HAP-1 (cell line): Measurements from ENCODE around the gene BPIFA2.
"Not testable (repeated sequence)": the region's sequence is repeated elsewhere in the genome, so short reads cannot be mapped to it uniquely, and the experiment has no call there.

Experiments
- DNase-seq, 2 experiments: peaks; one replicate each; pipeline ENCODE4 v3.0.0-alpha.2; 2016 to 2020; ENCODE audit warnings: low spot score in 2 of 2
- H3K27me3 ChIP-seq: fragments of 250-450 bp; sonication (Bioruptor Pico); 2 replicates; pipeline ENCODE4 v1.5.1; 2020; ENCODE audit warnings: low read depth, mild to moderate bottlenecking, moderate library complexity
- H3K36me3 ChIP-seq: fragments of 250-450 bp; sonication (Bioruptor Pico); replicated peaks from 2 replicates; pipeline ENCODE4 v1.5.1; 2020; ENCODE audit warnings: mild to moderate bottlenecking
- H3K4me1 ChIP-seq: fragments of 250-450 bp; sonication (Bioruptor Pico); 2 replicates; pipeline ENCODE4 v1.5.1; 2020; ENCODE audit warnings: mild to moderate bottlenecking
- H3K4me3 ChIP-seq: fragments of 250-450 bp; sonication (Bioruptor Pico); 2 replicates; pipeline ENCODE4 v1.5.1; 2020; ENCODE audit warnings: mild to moderate bottlenecking, moderate library complexity
- H3K9me3 ChIP-seq: fragments of 250-450 bp; sonication (Bioruptor Pico); 2 replicates; pipeline ENCODE4 v1.5.1; 2020; ENCODE audit warnings: mild to moderate bottlenecking, moderate library complexity
- in situ Hi-C: fragments of 300-500 bp; cut with MboI; formaldehyde crosslinking; loops from 3 replicates; pipeline ENCODE4 v1.14.3; 2020; ENCODE audit warnings: low sequenced_read_pairs, inconsistent platforms, mixed read lengths

The BPIFA2 gene, protein sequence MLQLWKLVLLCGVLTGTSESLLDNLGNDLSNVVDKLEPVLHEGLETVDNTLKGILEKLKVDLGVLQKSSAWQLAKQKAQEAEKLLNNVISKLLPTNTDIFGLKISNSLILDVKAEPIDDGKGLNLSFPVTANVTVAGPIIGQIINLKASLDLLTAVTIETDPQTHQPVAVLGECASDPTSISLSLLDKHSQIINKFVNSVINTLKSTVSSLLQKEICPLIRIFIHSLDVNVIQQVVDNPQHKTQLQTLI

DNA sequence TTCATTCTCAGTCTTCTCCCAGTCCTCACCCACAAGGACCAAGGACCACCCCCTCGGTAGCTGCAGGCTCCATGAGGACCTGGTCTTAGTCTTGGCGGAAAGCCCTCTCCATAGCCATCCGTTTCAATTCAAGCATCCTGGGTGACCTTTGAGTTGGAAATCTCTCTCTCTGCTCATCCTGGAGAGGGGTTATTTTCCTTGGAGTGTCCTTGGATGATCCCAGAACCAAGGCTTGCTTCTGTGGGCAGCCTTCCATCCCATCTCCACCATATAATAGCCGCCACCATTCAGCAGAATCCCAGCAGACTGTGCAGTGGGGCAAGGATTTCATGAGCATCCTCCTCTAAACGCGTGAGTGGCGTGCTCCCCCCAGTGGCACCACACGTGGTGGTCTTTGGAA lies at the start of gene BPIFA2:
Gene BPIFA2 (plus strand): TSS at position 301 of the 400 bp plus-strand sequence. CDS start 987 bp downstream, outside the sequence.
- no peaks in the 10 kb centered on the region for H3K4me1 ChIP-seq
- H3K9me3 ChIP-seq = peaks cover 5% of the 10 kb centered on the region
- no peak for DNase-seq
- in situ Hi-C loops = no loop called here
- no peak within 1 kb of the TSS for H3K4me3 ChIP-seq
- H3K27me3 ChIP-seq = no peaks in the 10 kb centered on the region
- H3K36me3 ChIP-seq = no peaks in the 10 kb centered on the region

DNA sequence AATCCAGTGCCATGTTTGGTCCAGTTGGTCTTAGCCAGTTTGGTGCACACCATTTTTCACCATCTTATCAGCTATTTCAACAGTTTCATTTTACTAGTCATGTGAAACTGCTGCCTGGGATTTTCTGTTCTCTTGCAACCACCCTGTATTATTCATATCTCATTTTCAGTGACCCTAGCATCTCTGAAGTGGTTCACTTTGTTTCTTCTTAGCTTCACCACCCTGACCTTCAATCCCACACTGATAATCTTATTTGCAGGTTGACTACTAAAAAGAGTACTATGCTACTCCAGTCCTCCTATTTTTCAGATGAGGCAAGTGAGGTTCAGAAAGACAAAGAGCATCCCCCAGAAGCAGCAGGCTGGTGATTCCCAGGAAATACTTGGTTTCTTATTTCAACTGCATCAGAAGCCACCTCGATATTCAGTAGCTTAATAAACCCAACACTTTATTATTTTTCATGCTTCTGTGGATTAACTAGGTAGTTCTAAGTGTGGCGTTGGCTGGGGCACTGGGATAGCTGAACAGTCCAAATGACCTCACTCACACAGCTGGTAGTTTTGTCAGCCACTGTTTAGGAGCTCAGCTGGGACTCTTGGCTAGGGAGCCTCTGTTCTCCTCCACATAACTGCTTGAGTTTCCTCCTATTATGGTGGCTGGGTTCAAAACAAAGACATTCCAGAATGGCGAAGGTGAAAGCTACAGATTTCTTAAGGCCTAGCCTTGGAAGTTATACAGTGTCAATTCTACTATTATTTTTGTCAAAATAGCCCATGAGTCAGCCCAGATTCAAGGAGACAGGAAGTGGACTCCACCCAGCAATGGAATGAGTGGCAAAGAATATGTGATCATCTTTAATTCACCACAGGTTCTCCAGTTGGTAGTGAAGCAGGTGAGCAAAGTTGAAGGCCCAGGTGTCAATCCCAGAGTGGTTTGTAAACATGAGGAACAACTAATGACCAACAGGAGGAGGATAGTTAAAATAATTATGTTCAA lies 47.9 kb upstream of the BPIFA2 start:
- no peaks in the 10 kb centered on the region for H3K9me3 ChIP-seq
- DNase-seq = no peak
- no peaks in the 10 kb centered on the region for H3K36me3 ChIP-seq
- no peaks in the 10 kb centered on the region for H3K27me3 ChIP-seq
- H3K4me3 ChIP-seq = no peak overlapping the region
- in situ Hi-C loops = no loop called here
- no peaks in the 10 kb centered on the region for H3K4me1 ChIP-seq

DNA sequence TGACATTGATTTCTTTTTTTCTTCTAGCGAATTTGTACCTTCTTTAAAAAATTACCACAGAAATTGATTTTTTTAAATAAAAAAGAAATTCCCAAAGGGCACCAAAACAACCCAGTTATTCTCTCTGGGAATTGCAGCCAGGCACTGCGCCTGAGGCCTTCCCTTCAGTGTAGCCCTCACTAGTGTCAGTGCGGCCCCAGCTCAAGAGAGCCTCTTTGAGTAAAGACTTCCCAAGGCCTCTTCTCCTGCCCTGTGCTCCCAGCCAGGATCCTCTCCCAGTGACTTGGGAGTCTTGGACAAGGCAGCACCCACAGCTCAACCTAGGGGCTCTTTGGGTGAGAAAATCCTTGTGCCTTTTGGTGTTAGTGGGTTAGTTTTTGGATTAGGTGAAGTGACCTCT lies 47.0 kb upstream of the BPIFA2 start:
- Histone ChIP-seq H3K36me3 (no peaks in the 10 kb centered on the region), H3K27me3 (no peaks in the 10 kb centered on the region), H3K4me3 (no peak overlapping the region), H3K4me1 (no peaks in the 10 kb centered on the region), H3K9me3 (no peaks in the 10 kb centered on the region)
- no peak for DNase-seq
- in situ Hi-C loops = no loop called here

DNA sequence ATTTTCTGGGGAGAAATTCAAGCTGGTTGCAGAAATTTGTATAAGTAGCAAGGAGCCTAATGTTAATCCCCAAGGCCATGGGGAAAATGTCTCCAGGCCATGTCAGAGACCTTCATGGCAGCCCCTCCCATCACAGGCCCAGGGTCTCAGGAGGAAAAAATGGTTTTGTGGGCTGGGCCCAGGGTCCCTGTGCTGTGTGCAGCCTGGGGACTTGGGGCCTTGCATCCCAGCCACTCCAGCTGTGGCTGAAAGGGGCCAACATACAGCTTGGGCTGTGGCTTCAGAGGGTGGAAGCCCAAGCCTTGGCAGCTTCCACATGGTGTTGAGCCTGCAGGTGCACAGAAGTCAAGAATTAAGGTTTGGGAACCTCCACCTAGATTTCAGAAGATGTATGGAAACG lies 45.7 kb upstream of the BPIFA2 start:
- H3K4me1 ChIP-seq, H3K4me3 ChIP-seq, H3K9me3 ChIP-seq, DNase-seq, H3K36me3 ChIP-seq, in situ Hi-C loops, H3K27me3 ChIP-seq: not testable (repeated sequence)

DNA sequence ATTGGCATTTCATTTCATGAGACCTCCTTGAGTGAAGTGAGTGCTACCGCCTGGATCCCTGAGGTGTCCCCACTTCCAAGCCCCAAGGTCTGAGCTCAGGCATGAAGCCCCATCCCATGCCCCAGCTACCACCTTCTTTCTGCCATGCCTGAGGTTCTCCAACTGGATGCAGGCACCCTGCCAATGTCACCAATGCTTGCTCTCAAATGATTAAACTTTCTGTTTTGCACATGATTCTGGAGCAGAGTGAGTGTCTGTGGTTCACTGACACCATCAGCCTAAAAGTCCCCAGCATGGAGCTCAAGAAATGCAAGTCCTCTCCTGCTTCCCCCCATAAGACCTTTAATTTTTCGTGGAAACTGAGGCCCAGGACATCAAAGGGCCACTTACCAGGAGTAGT lies 43.7 kb upstream of the BPIFA2 start:
- Histone ChIP-seq H3K4me3 (no peak overlapping the region), H3K36me3 (no peaks in the 10 kb centered on the region), H3K9me3 (no peaks in the 10 kb centered on the region), H3K27me3 (no peaks in the 10 kb centered on the region), H3K4me1 (no peaks in the 10 kb centered on the region)
- DNase-seq = no peak
- in situ Hi-C loops = no loop called here

DNA sequence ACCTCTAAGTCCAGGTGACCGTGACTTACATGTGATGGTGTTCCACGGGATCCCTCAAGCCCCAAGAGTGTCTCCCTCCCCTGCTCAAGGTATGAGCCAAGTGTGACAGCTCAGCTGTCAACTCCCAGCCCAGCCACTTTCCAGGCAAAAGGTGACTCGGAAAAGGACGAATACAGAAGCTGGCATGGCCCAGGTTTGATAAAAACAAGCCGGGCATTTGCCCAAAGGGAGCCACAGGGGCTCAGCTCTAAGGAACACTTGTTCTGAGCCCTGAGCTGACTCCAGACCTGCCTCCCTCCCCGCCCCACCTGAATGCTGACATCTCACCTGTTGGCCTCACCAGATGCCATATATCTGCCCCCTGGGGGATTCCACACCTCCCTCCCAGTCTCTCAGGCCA lies 43.0 kb upstream of the BPIFA2 start:
- no peaks in the 10 kb centered on the region for H3K4me1 ChIP-seq
- no peaks in the 10 kb centered on the region for H3K27me3 ChIP-seq
- DNase-seq = no peak
- no peaks in the 10 kb centered on the region for H3K36me3 ChIP-seq
- no peak overlapping the region for H3K4me3 ChIP-seq
- no peaks in the 10 kb centered on the region for H3K9me3 ChIP-seq
- in situ Hi-C loops = no loop called here

DNA sequence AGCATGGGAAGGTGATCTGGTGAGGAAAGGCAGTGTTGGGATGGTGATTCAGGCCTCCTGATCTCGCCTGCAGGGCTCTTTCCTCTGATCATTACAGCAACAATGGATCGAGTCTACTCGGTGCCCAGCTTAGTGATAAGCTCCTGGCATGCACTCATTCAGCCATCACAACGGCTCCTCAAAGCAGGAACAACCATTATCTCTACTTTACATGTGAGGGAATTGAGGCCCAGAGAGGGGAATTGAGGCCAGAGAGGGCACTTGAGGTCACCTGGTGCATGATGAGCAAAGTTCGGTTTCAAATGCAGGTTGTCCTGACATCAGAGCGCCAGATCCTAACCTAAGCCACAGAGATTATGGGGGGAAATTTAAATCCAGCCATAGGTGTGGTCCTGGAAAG lies 42.0 kb upstream of the BPIFA2 start:
- Histone ChIP-seq H3K4me3 (no peak overlapping the region), H3K36me3 (no peaks in the 10 kb centered on the region), H3K9me3 (no peaks in the 10 kb centered on the region), H3K27me3 (no peaks in the 10 kb centered on the region), H3K4me1 (no peaks in the 10 kb centered on the region)
- DNase-seq = no peak
- in situ Hi-C loops = no loop called here

DNA sequence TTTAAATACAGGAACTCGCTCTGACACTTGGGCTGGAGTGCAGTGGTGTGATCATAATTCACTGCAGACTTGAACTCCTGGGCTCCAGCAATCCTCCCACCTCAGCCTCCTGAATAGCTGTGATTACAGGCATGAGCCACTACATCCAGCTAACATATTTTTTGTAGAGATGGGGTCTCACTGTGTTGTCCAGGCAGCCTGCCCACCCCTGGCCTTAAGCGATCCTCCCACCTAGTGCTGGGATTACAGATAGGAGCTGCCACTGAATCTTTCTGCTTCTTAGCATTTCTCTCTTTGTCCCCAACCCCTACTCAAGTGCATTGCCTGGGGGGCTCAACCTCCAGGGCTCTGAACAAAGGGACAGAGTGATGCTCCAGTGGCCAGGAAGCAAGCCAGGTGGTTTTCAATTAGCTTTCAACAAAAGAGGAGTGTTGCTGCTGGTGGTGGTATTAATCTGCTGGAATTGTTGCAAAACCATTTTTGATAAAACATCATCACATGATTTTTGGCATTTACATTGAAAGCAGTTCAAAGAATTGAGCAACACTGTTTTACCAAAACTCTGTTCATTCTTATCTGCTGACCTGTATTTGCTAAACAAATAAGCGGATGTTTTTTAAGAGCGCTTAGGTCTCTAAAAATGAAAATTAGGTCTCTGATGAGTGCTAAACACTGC lies 40.4 kb upstream of the BPIFA2 start:
- no peaks in the 10 kb centered on the region for H3K27me3 ChIP-seq
- no peaks in the 10 kb centered on the region for H3K9me3 ChIP-seq
- no peak overlapping the region for H3K4me3 ChIP-seq
- in situ Hi-C loops = no loop called here
- no peaks in the 10 kb centered on the region for H3K36me3 ChIP-seq
- no peaks in the 10 kb centered on the region for H3K4me1 ChIP-seq
- DNase-seq = peak in 1 of 2 experiments; percentile 19

DNA sequence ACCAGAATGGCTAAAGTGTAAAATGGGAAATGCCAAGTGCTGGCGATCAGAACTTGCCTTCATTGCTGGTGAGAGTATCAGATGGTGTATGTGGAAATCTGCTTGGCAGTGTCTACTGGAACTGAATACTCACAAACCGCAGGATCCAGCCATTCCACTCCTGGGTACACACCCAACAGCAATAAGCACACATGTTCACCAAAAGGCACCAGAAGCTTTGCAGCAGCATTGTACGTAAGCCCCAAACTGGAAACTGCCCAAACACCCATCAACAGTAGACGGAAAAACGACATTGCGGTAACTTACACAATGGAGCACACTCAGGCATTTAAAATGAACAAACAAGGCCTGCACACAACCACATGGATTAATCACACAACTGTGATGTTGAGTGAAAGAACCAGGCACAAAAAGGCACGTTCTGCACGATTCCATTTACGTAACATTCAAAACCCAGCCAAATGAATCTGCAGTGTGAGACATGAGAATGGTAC lies 37.3 kb upstream of the BPIFA2 start:
- peaks cover 6% of the 10 kb centered on the region for H3K4me1 ChIP-seq
- in situ Hi-C loops = no loop called here
- H3K4me3 ChIP-seq = no peak overlapping the region
- no peaks in the 10 kb centered on the region for H3K36me3 ChIP-seq
- no peaks in the 10 kb centered on the region for H3K27me3 ChIP-seq
- no peak for DNase-seq
- no peaks in the 10 kb centered on the region for H3K9me3 ChIP-seq

DNA sequence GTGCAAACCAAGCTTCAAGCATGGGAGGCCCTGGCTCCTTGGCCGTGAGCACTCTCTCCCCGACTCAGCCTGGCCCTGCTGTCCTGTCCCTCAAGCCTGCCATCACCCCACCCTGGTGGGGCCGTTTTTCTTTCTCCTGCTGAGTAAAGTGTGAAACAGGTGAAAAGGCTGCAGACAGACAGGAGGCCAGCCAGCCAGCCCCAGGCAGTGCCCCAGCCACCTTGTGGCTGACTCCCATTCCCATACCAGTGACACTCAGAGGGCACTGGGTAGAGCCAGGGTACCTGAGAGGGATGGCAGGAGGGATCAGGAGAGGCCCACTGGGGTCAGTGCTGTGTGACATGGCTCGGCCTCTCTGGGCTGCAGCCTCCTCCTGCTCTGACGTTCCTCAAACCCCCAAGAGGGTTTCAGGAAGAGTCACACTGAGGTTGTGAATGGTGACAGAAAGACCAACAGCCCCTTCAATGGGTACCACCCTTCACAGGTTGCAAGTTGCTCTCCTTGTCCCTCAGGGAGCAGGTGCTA lies 35.9 kb upstream of the BPIFA2 start:
- no peak for DNase-seq
- Histone ChIP-seq H3K36me3 (no peaks in the 10 kb centered on the region), H3K9me3 (no peaks in the 10 kb centered on the region), H3K4me3 (no peak overlapping the region), H3K4me1 (peaks cover 6% of the 10 kb centered on the region), H3K27me3 (no peaks in the 10 kb centered on the region)
- in situ Hi-C loops = no loop called here

DNA sequence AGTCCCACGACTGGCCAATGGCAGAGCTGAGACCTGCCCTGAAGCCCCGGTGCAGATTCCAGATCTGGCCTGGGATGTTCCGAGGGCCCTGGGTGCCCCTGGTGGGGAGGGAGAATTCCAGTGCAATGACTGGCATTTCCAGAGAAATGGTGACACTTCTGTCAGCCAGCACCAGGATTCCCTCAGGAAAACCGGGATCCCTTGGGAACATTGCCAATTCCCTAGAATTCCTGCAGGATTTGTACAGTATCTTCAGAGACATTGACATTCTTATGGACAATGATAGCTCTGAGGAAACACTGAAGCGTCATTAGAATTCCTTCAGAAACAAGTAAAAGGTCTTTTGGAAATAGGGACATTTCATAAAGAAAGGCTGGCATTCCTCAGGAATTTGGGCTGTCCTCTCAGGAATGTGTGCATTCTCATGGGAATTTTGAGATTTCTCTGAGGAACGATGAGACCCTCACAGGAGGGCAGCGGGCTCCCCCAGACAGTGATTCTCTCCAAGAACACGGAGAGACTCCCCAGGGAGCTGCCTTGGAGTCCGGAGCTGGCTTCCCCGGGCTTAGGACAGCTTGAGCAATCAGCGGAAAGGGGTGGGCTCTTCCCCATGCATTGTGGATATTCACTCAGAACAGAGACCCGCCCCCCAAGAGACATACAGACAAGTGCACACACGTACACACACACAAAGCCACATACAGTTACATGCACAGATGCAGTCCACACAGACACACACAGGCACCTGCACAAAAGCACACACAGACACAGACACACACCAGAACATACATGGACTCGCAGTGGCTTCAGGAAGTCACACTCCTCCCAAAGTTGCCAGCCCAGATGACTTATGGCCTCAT lies 35.2 kb upstream of the BPIFA2 start:
- H3K27me3 ChIP-seq = no peaks in the 10 kb centered on the region
- H3K4me1 ChIP-seq = peaks cover 6% of the 10 kb centered on the region
- H3K9me3 ChIP-seq = no peaks in the 10 kb centered on the region
- H3K4me3 ChIP-seq = no peak overlapping the region
- no peaks in the 10 kb centered on the region for H3K36me3 ChIP-seq
- in situ Hi-C loops = no loop called here
- DNase-seq = peak; percentile 50 to 73

DNA sequence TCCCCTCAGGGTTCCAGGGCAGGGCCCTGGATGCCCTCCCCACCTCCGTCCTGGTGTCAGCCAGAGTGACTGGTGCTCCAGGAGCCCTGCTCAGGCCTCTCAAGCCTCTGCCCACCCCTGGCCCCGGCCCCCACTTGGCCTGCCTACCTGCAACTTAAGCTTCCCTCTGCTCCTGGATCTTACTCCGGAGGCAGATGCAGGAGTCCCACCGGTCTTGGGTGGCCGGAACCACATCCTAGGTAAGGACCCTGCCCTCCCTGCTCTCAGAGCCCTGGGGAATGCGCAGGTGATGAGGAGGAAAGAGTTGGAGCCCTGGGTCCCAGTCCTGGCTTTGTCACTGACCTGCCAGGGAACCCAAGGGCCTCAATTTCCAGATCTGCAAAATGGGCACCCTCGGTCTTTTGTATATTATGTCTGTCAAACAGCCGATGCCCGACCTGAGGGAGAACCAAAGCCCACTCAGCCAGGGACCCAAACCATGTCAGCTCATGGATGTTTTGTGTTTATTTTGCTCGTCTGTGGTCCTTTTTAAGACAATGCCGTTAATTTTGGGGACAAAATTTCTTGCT lies 34.5 kb upstream of the BPIFA2 start:
- no peaks in the 10 kb centered on the region for H3K36me3 ChIP-seq
- DNase-seq = peak in 1 of 2 experiments; percentile 9
- in situ Hi-C loops = no loop called here

DNA sequence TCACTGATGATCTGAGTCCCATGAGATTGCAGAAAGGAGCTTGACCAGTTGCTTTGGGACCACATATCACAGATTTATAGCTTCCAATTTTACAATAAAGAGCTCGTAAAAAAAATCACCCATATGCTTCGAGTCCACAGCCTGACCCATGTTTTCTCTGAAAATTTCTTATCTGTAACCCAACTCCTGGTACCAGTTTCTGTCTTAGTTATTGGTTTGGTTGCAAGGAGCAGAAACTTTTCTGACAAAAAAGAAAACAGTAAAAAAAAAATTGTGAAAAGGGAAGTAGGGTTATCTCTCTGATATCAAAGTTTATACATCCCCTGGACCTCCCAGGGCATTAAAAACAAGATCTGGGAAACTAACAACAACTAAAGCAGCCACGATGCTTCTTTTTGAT lies 30.8 kb upstream of the BPIFA2 start:
- H3K4me3 ChIP-seq = no peak overlapping the region
- H3K4me1 ChIP-seq = peaks cover 6% of the 10 kb centered on the region
- no peaks in the 10 kb centered on the region for H3K27me3 ChIP-seq
- no peak for DNase-seq
- H3K9me3 ChIP-seq = no peaks in the 10 kb centered on the region
- no peaks in the 10 kb centered on the region for H3K36me3 ChIP-seq
- in situ Hi-C loops = no loop called here

More for the DNA sequence above, 34.5 kb upstream of the BPIFA2 start:
- no peaks in the 10 kb centered on the region for H3K27me3 ChIP-seq
- H3K4me1 ChIP-seq = peaks cover 6% of the 10 kb centered on the region
- no peaks in the 10 kb centered on the region for H3K9me3 ChIP-seq
- H3K4me3 ChIP-seq = no peak overlapping the region
